Ovary (tissue), 9 donors: ENCODE results near the gene YTHDF2. TPM values are rescaled to one million over a fixed set of nuclear protein-coding genes. Genes with fewer than 3 reads are reported as not detected.

Source experiments
- DNase-seq, 5 donors: peaks; one replicate each; pipeline ENCODE4 v3.0.0-alpha.2; 2019 to 2020
- H3K27ac ChIP-seq, 2 donors: fragments of 200-600 bp; one replicate each; pipeline versions ENCODE4 v1.5.1 to v1.8.0; 2019 to 2022
- H3K27me3 ChIP-seq: fragments of 200-600 bp; one replicate; pipeline ENCODE4 v1.8.0; 2022
- H3K36me3 ChIP-seq: fragments of 200-600 bp; sonication (generic); one replicate; pipeline ENCODE4 v1.5.1; 2019
- H3K4me1 ChIP-seq: one replicate; pipeline ENCODE4 v1.8.1; 2013; ENCODE audit warnings: mild to moderate bottlenecking, moderate library complexity; ENCODE audit not compliant: insufficient read depth
- H3K4me3 ChIP-seq: fragments of 200-600 bp; sonication (generic); one replicate; pipeline ENCODE4 v1.5.1; 2017
- H3K9me3 ChIP-seq, 2 donors: fragments of 200-600 bp in 1 of 2; sonication (generic) in 1 of 2; one replicate each; pipeline versions ENCODE4 v1.5.1 to v1.8.1; 2013 to 2019; ENCODE audit warnings: mild to moderate bottlenecking in 1 of 2, moderate library complexity in 1 of 2
- CTCF ChIP-seq, 3 donors: fragments of 450-650 bp in 2 of 3; fragments of 200-600 bp in 1 of 3; IDR thresholded peaks; one replicate each; pipeline versions ENCODE4 v1.5.1 to v1.8.0; 2016 to 2022; ENCODE audit warnings: antibody characterized with exemption in 3 of 3, mild to moderate bottlenecking in 1 of 3
- EP300 ChIP-seq: sonication (generic); formaldehyde crosslinking; IDR thresholded peaks from one replicate; pipeline ENCODE4 v1.6.1; 2017; ENCODE audit warnings: antibody characterized with exemption
- POLR2A ChIP-seq: fragments of 450-650 bp; IDR thresholded peaks from one replicate; pipeline ENCODE4 v1.6.1; 2017; ENCODE audit warnings: antibody characterized with exemption, mild to moderate bottlenecking, moderate library complexity
- WGBS, 3 donors: extraction: QIAGEN DNeasy Blood & Tissue Kit in 1 of 3; methylation state at CpG; one replicate each; pipeline versions ENCODE4 v1.1.5 to v1.1.7; 2013 to 2017; 5-methylcytosine and 5-hydroxymethylcytosine counted together
- intact Hi-C, 4 donors: fragments of 100-400 bp; cut with DNase I; formaldehyde crosslinking; loops; one replicate each; pipeline versions ENCODE4 v1.11.0 to v1.15.1; 2022 to 2023
- polyA plus RNA-seq, 2 donors: library from polyadenylated mRNA; stranded (reverse); fragments of 200-250 nt in 1 of 2; fragments of 350-450 nt in 1 of 2; fragmentation: Illumina TruSeq in 1 of 2; extraction: RNeasy Lipid Tissue Mini Kit (QIAGEN cat#74804) in 1 of 2; gene quantifications; one replicate each; pipeline ENCODE4 v1.2.3, GENCODE V29; 2013 to 2014
- total RNA-seq, 7 donors: library from RNA; depleted of rRNA in 2 of 7; stranded (reverse); fragments of >200 nt in 2 of 7; fragmentation: NEBNext Ultra II Directional in 3 of 7; extraction: Animal tissue kit (Norgen Biotek cat#: 25700) in 3 of 7; gene quantifications; one replicate each; pipeline versions ENCODE4 v1.1.0 to v1.2.4, GENCODE V29; 2016 to 2023
- donor health status: DM: no; HTN: no; CAD: no; lungs with moderate emphysema.
- donor health status: DM: no; HTN: no; CAD: no.
- donor health status: Bipolar disorder and iron deficiency.
- donor health status: DM: yes; HTN: yes; CAD: no.
- donor health status: DM: no; HTN: no; CAD: no.
- donor health status: DM: yes; HTN: yes; CAD: no.

Gene YTHDF2
- total and polyA plus RNA-seq, 9 donors, result 25.8 to 70.2 (median 54.8) TPM

DNA sequence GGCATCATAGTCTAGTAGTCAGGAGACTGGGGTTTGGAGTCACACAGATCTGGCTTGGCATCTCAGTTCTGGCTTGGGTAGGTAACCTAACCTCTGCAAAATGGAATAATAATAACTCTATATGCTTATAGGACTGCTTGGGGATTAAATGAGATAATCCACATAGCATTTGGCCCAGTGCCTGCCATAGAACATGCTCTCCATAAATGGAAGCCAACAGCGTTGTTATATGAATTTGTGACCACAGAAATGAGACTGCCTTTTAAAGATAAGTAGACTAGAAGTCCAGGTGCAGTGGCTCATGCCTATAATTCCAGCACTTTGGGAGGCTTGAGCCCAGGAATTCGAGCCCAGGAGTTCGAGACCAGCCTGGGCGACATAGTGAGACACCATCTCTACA, 71.2 kb downstream of the YTHDF2 start:
- intact Hi-C loops, result no loop called here

GRCh38 chr1:28811369-28811765, 74.6 kb downstream of the YTHDF2 start:
- DNase-seq, result no peak
- TF ChIP-seq POLR2A, result no peak
- no peak for TF ChIP-seq EP300
- no peak for TF ChIP-seq CTCF (IDR thresholded peaks at IDR 0.05)
- H3K27me3 ChIP-seq, result no peaks in the 10 kb centered on the region
- no peak overlapping the region for H3K4me3 ChIP-seq
- H3K4me1 ChIP-seq, result peaks cover 2% of the 10 kb centered on the region
- WGBS, 3 donors, result 66 to 69% (median 68%) methylated on average over 9 of the region's 9 CpGs
- no peak overlapping the region for H3K27ac ChIP-seq
- intact Hi-C loops, result no loop called here
- H3K36me3 ChIP-seq, result no peaks in the 10 kb centered on the region
- no peaks in the 10 kb centered on the region for H3K9me3 ChIP-seq

More for the DNA sequence above, 71.2 kb downstream of the YTHDF2 start:
- no peak overlapping the region for H3K4me3 ChIP-seq
- TF ChIP-seq POLR2A (no peak), EP300 (no peak), CTCF (IDR thresholded peaks at IDR 0.05) (no peak)
- no peaks in the 10 kb centered on the region for H3K36me3 ChIP-seq
- no peak for DNase-seq
- no peaks in the 10 kb centered on the region for H3K9me3 ChIP-seq
- no peaks in the 10 kb centered on the region for H3K27me3 ChIP-seq
- peaks cover 2% of the 10 kb centered on the region for H3K4me1 ChIP-seq
- whole genome bisulfite sequencing, 3 donors, result 74 to 76% (median 75%) methylated on average over 4 of the region's 4 CpGs
- H3K27ac ChIP-seq, result no peak overlapping the region

- DNase-seq, result no peak
- H3K27ac ChIP-seq, result no peak within 1 kb of the TSS
- intact Hi-C loops, result no loop called here
- TF ChIP-seq EP300 (no peak), POLR2A (no peak), CTCF (IDR thresholded peaks at IDR 0.05) (no peak)
- H3K4me1 ChIP-seq, result peaks cover 2% of the 10 kb centered on the region
- H3K9me3 ChIP-seq, result no peaks in the 10 kb centered on the region
- no peaks in the 10 kb centered on the region for H3K36me3 ChIP-seq
- H3K4me3 ChIP-seq, result no peak within 1 kb of the TSS
- no peaks in the 10 kb centered on the region for H3K27me3 ChIP-seq
- 2 to 3% (median 2%) methylated on average over 69 to 108 of the region's 108 CpGs for WGBS, 3 donors
These were observed 75.3 kb downstream of the YTHDF2 start, which contains the start of gene OPRD1 for GRCh38 chr1:28811766-28812668. TSS of gene OPRD1 (plus strand) at chr1:28812170. CDS start at chr1:28812384, 214 bp downstream.

GRCh38 chr1:28812669-28813468, 76.1 kb downstream of the YTHDF2 start:
- 36 to 41% (median 38%) methylated on average over 34 of the region's 34 CpGs for WGBS, 3 donors
- no peaks in the 10 kb centered on the region for H3K27me3 ChIP-seq
- no peaks in the 10 kb centered on the region for H3K36me3 ChIP-seq
- H3K27ac ChIP-seq, result no peak overlapping the region
- no peak overlapping the region for H3K4me3 ChIP-seq
- H3K9me3 ChIP-seq, result no peaks in the 10 kb centered on the region
- no peak for DNase-seq
- peaks cover 2% of the 10 kb centered on the region for H3K4me1 ChIP-seq
- intact Hi-C loops, result no loop called here
- TF ChIP-seq POLR2A, result no peak
